ENCODE data around the gene HUS1.

GRCh38 chr7:48004638-48005037, 25.2 kb upstream of the HUS1 start:
- no peak for TF ChIP-seq CTCF (IDR thresholded peaks at IDR 0.05)
- TF ChIP-seq POLR2A (IDR thresholded peaks at IDR 0.05): no peak
- TF ChIP-seq EP300 (IDR thresholded peaks at IDR 0.05): no peak

Measured in tibial nerve (tissue), 4 donors.